Motor neuron (in vitro differentiated cells): ENCODE results near the gene TCP11L1. TPM values are rescaled to one million over a fixed set of nuclear protein-coding genes. Genes with fewer than 3 reads are reported as not detected.
"Not testable (repeated sequence)": the region's sequence is repeated elsewhere in the genome, so short reads cannot be mapped to it uniquely, and the experiment has no call there.

Source experiments
- ATAC-seq, 8 experiments: fragments of 200-7000 bp; cut with Tn5 transposase; replicated peaks in 6 of 8; 2 replicates each; pipeline ENCODE4 v1.8.0; 2021; ENCODE audit warnings: mild to moderate bottlenecking in 8 of 8, moderate library complexity in 8 of 8
- H3K27ac ChIP-seq, 2 donors: fragments of 250-450 bp; sonication (Bioruptor Pico); 2 replicates each; pipeline ENCODE4 v1.9.0; 2021; ENCODE audit warnings: antibody characterized with exemption in 2 of 2, mild to moderate bottlenecking in 2 of 2, moderate library complexity in 1 of 2
- H3K4me1 ChIP-seq, 2 donors: fragments of 250-450 bp; sonication (Bioruptor Pico); replicated peaks in 1 of 2; 2 replicates each; pipeline ENCODE4 v1.6.1; 2021; ENCODE audit warnings: antibody characterized with exemption in 2 of 2, mild to moderate bottlenecking in 2 of 2, moderate library complexity in 1 of 2
- H3K4me3 ChIP-seq, 5 donors: fragments of 250-450 bp; sonication (Bioruptor Pico); 2 replicates each; pipeline ENCODE4 v1.9.0; 2021; ENCODE audit warnings: antibody characterized with exemption in 5 of 5, mild to moderate bottlenecking in 5 of 5, moderate library complexity in 4 of 5
- WGBS, 10 experiments: fragments of 450-650 bp; shearing (Covaris generic); methylation state at CpG; one replicate each; pipeline ENCODE4 v1.0.0; 2022; 5-methylcytosine and 5-hydroxymethylcytosine counted together
- in situ Hi-C, 9 experiments: fragments of 400-800 bp; cut with MboI; loops; one replicate each; pipeline ENCODE4 v1.15.0; 2021; ENCODE audit warnings: low sequenced_read_pairs in 9 of 9, low pct_unique_long_range_greater_than_20kb in 2 of 9; ENCODE audit not compliant: unreplicated experiment in 9 of 9
- total RNA-seq, 8 experiments: library from RNA; unstranded; fragments of 300-600 nt; gene quantifications; 2 replicates each; pipeline versions ENCODE4 v1.2.3 to v1.2.4, GENCODE V29; 2022

Gene TCP11L1
- total RNA-seq, 8 experiments from 2014 or later = 13.7 to 23.4 (median 17.3) TPM

DNA sequence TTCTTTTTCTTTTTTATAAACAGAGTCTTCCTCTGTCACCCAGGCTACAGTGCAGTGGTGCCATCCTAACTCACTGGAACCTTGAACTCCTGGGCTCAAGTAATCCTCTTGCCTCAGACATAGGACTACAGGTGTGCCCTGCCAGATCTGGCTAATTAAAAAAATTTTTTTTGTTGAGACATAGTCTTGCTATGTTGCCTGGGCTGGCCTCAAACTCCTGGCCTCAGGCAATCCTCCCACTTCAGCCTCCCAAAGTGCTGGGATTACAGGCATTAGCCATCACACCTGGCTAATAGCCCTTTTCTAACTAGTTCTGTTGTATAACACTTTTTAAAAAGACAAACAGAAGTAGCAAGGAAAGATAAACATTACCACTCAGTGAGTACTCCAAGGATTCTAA is 64.5 kb downstream of the TCP11L1 start:
- Histone ChIP-seq H3K4me1 (no peaks in the 10 kb centered on the region), H3K4me3 (no peak overlapping the region), H3K27ac (no peak overlapping the region)
- in situ Hi-C loops = loop anchor here in 1 of 9 experiments (10.0 kb wide), 1 partner anchor 51 kb away; no protein-coding TSS in a partner anchor
- ATAC-seq = no peak

DNA sequence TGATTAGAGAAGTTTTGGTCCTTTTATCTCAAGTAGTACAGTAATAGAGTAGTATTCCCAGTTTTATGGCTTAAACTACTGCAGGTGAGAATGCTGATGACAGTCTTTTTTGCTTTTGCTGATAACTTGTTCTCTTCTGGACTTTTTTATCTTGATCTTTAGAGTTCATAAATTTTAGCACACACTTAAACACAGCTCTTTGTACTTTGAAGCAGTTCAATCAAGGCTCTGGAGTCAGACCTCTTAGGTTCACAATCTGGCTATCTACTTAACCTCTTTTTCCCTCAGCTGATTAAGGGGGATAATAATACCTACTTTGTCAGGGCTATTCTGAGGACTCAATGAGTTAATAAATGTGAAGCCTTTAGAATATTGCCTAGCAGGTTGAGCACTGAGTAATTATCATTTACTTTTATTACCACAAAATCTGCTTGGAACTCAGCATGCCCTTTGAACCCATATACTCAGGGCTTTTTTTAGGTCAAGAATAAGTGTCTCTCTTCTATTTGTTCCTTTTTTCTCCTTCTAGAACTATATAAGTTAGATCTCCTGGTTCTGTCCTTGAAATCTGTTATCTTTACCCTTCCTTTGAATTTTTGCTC is 70.0 kb downstream of the TCP11L1 start:
- no peak for ATAC-seq
- Histone ChIP-seq H3K27ac (no peak overlapping the region), H3K4me1 (no peaks in the 10 kb centered on the region), H3K4me3 (no peak overlapping the region)
- in situ Hi-C loops = loop anchor here in 1 of 9 experiments (10.0 kb wide), 1 partner anchor 45 kb away; no protein-coding TSS in a partner anchor

DNA sequence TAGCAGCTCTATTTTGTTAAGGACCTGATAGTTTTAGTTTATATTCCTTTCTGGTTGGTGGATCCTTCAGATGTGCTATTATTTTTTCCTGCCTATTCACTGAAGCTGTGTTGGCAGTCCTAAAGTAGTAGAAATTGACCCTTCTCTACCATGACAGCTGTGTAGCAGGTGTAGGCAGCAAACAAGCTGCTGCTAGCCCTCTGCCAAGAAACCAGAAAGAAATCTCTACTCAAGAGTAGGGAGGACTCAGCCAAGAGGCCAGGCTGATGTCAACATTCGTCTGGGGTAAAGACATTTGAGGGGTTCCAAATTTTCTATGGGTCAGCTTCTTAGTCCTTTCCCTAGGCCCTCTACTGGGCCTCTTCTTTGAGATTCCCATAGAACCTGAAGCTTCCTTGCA is 70.7 kb downstream of the TCP11L1 start:
- peak in 1 of 8 experiments; percentile 29 for ATAC-seq
- Histone ChIP-seq H3K4me3 (no peak overlapping the region), H3K27ac (no peak overlapping the region), H3K4me1 (no peaks in the 10 kb centered on the region)
- in situ Hi-C loops = no loop called here
- 14 to 100% (median 50%) methylated on average over 1 of the region's 1 CpG; no CpG with 5 or more reads in 5 of the 10 experiments for WGBS, 10 experiments

DNA sequence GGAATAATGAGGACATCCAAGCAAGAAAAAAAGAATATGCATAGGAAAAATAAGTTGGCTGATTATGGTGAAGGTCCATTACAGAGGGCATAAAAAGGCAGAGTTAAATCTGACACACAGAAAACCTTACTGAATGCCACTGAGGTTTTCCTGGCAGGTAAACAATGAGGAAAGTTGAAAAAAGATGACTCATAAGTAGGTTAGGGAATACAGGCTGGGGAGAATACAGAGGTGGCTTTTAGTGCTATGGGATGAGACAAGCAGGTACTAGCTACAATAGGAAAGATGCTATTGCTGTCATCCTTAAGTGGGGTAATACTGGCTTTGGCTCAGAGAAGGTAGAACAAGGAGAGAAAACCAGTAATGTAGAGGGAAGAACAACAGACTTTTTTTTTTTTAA is 77.2 kb downstream of the TCP11L1 start:
- no peak for ATAC-seq
- H3K4me1 ChIP-seq = no peaks in the 10 kb centered on the region
- in situ Hi-C loops = no loop called here
- H3K27ac ChIP-seq = no peak overlapping the region
- no peak overlapping the region for H3K4me3 ChIP-seq

DNA sequence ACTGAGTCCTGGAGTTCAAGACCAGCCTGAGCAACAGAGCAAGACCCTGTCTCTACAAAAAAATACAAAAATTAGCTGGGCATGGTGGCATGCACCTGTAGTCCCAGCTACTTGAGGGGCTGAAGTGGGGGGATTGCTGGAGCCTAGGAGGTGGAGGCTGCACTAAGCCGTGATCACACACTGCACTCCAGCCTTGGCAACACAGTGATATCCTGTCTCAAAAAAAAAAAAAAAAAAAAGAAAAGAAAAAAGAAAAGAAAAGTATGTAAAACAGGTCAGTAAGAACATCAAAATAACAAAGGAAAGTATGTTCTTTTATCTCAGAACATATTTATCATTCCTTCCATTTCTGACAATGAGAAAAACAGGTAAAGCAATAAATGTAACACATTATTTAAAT is 83.3 kb downstream of the TCP11L1 start:
- H3K4me1 ChIP-seq, H3K4me3 ChIP-seq, H3K27ac ChIP-seq, in situ Hi-C loops, ATAC-seq: not testable (repeated sequence)
- 80 to 100% (median 95%) methylated on average over 1 of the region's 1 CpG; no CpG with 5 or more reads in 4 of the 10 experiments for WGBS, 10 experiments

Other genes starting within 250 kb of the TCP11L1 start
- under 1 TPM; 0.05 to 0.47 (median 0.24) TPM for gene CCDC73, start 244.9 kb upstream of the TCP11L1 start, total RNA-seq
- gene PRRG4, start 209.6 kb upstream of the TCP11L1 start, total RNA-seq = 10 to 100 TPM in 1 of 8 experiments, 1 to 10 TPM in 2, under 1 TPM in 5; 0.08 to 16.7 (median 0.32) TPM
- gene QSER1, start 146.8 kb upstream of the TCP11L1 start, total RNA-seq = 10 to 100 TPM; 22.5 to 96.3 (median 41.3) TPM
- 1 to 10 TPM; 1.4 to 6.0 (median 4.2) TPM for gene DEPDC7, start 23.7 kb upstream of the TCP11L1 start, total RNA-seq
- gene CSTF3, start 121.9 kb downstream of the TCP11L1 start, total RNA-seq = 10 to 100 TPM; 45.1 to 85.8 (median 67.4) TPM
- gene HIPK3, start 217.8 kb downstream of the TCP11L1 start, total RNA-seq = 10 to 100 TPM; 32.4 to 74.1 (median 48.2) TPM